ENCODE results near the gene RNF8. TPM values are rescaled to one million over a fixed set of nuclear protein-coding genes. Genes with fewer than 3 reads are reported as not detected.

The RNF8 gene
- total and polyA plus RNA-seq, 9 of the 15 experiments (the other 6 are each of a cell fraction or from before 2014, with no cell fraction given): 10.6 to 47.0 (median 37.5) TPM

- TF ChIP-seq CTCF (IDR thresholded peaks at IDR 0.05 in 2 of 3, conservative IDR thresholded peaks at IDR 0.05 in 1 of 3; ENCODE audit: insufficient read depth in 2 of 3, low read depth in 1 of 3, low read length in 3 of 3) (no peak), ZFP91 (CRISPR knock-in tag; IDR thresholded peaks at IDR 0.05) (peak; percentile 88), ZNF639 (CRISPR knock-in tag; conservative IDR thresholded peaks at IDR 0.05 in 1 of 2, IDR thresholded peaks at IDR 0.05 in 1 of 2) (no peak; a peak in 1 of 4 replicates), U2AF2 (optimal IDR thresholded peaks at IDR 0.05; ENCODE audit: low read depth, low read length) (no peak), ZNF76 (CRISPR knock-in tag; IDR thresholded peaks at IDR 0.05; ENCODE audit: borderline replicate concordance) (no peak), MTA1 (IDR thresholded peaks at IDR 0.05; ENCODE audit: borderline replicate concordance) (0 out of 2 replicates have a peak, but pooled peaks have one; percentile 33), U2AF1 (optimal IDR thresholded peaks at IDR 0.05; ENCODE audit: low read depth, low read length) (no peak), ATF3 (IDR thresholded peaks at IDR 0.05) (no peak), ATF3 (CRISPR knock-in tag; conservative IDR thresholded peaks at IDR 0.05) (no peak), ESRRB (CRISPR knock-in tag; IDR thresholded peaks at IDR 0.05; ENCODE audit: borderline replicate concordance) (no peak), HDGF (IDR thresholded peaks at IDR 0.05) (no peak), TCF3 (CRISPR knock-in tag; IDR thresholded peaks at IDR 0.05) (no peak), ELK1 (CRISPR knock-in tag; IDR thresholded peaks at IDR 0.05) (no peak), MTA2 (IDR thresholded peaks at IDR 0.05; ENCODE audit: low read depth) (no peak), ZNF224 (CRISPR knock-in tag; IDR thresholded peaks at IDR 0.05) (no peak)
Measured at GRCh38 chr6:37426058-37426944, 72.5 kb downstream of the RNF8 start (continued).
